ENCODE measurements around the gene RIC8B. TPM values are rescaled to one million over a fixed set of nuclear protein-coding genes. Genes with fewer than 3 reads are reported as not detected.

The RIC8B gene
- total RNA-seq, 2 donors from 2014 or later = 15.8 to 18.2 TPM

- no peak for ATAC-seq
- Mint-ChIP-seq H3K4me1 (ENCODE audit: low read depth in 2 of 2) (peaks cover 16% of the 10 kb centered on the region in 2 donors), H3K9me3 (no peaks in the 10 kb centered on the region), H3K27me3 (peaks cover 6 to 19% of the 10 kb centered on the region in 2 donors), H3K36me3 (no peaks in the 10 kb centered on the region), H3K27ac (no peak overlapping the region), H3K4me3 (no peak overlapping the region)
- DNase-seq (ENCODE audit: low spot score) = no peak
Measured at GRCh38 chr12:106744600-106744999, 29.9 kb upstream of the RIC8B start.

- peaks cover 16% of the 10 kb centered on the region in 2 donors for H3K4me1 Mint-ChIP-seq (ENCODE audit: low read depth in 2 of 2)
- ATAC-seq (no peak), DNase-seq (ENCODE audit: low spot score) (no peak)
- H3K27me3 Mint-ChIP-seq = peaks cover 6 to 19% of the 10 kb centered on the region in 2 donors
- H3K4me3 Mint-ChIP-seq = no peak overlapping the region
- no peaks in the 10 kb centered on the region for H3K36me3 Mint-ChIP-seq
- H3K9me3 Mint-ChIP-seq = no peaks in the 10 kb centered on the region
- H3K27ac Mint-ChIP-seq = no peak overlapping the region
Measured at GRCh38 chr12:106745181-106745745, 29.2 kb upstream of the RIC8B start.

DNA sequence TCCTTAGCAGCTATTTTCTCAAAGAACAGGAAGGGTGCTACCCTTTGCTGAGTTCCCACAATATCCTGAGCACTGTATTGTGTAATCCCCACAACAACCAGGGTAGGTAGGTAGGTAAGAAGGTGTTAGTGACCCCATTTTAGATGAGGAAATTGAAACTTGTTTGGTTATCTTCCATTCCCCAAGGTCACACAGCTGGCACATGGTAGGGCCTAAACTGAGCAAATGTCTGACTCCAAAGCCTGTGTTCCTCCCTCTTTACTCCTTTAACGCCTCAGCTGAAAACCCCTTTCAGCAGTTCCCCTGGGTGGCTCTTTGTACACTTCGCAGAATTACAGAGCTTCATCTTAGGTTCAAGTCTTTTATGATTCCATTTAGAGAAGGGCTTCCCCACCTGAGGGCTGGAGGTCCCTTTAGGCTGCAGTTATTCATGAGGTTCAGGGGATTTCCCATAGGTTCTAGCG is 26.5 kb upstream of the RIC8B start:
- no peaks in the 10 kb centered on the region for H3K9me3 Mint-ChIP-seq
- ATAC-seq = peak; percentile 45 to 65
- H3K27ac Mint-ChIP-seq = peak overlapping the region; percentile 53 to 57
- no peak for DNase-seq (ENCODE audit: low spot score)
- peaks cover 16% of the 10 kb centered on the region in 2 donors for H3K4me1 Mint-ChIP-seq (ENCODE audit: low read depth in 2 of 2)
- peaks cover 3 to 14% of the 10 kb centered on the region in 2 donors for H3K27me3 Mint-ChIP-seq
- H3K4me3 Mint-ChIP-seq = peak overlapping the region; percentile 23
- no peaks in the 10 kb centered on the region for H3K36me3 Mint-ChIP-seq

DNA sequence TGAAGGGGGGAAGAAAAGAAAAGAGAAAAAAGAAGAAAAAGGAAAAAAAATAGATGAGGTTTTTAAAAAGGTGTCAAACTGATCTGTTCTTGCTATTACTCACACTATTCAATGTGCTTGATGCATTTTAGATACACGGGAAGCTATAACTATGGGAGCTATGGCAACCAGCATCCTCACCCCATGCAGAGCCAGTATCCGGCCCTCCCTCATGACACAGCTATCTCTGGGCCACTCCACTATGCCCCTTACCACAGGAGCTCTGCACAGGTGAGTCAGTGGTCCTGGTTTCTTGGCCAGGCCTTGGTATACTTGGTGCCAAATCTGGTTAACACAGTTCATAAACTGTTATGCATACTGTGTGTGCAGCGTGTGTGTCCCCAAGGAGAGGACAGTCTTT is 24.0 kb upstream of the RIC8B start:
- ATAC-seq (peak; percentile 49 to 81), DNase-seq (ENCODE audit: low spot score) (no peak)
- Mint-ChIP-seq H3K9me3 (no peaks in the 10 kb centered on the region), H3K36me3 (no peaks in the 10 kb centered on the region), H3K4me3 (peak overlapping the region; percentile 6), H3K27me3 (no peaks in the 10 kb centered on the region), H3K4me1 (ENCODE audit: low read depth in 2 of 2) (peaks cover 19 to 22% of the 10 kb centered on the region in 2 donors), H3K27ac (peak overlapping the region; percentile 28 to 43)

DNA sequence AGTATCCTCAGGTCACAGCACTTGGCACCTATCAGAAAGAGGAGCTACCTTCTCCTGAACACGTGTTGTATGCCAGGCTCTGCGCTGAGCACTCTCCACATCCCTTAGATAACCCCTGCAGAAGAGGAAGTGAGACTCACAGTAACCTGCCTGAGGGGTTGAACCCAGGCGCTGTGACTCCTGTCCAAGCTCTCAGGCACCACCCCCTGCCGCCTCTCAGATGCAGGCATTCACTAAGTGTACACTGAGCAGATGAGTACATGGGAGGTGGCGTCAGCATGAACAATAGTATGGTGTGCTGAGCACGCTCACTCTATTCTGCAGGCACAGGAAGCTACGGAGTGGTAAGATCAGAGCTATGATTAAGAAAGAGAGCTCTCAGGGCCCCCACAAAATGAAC is 21.0 kb upstream of the RIC8B start:
- Mint-ChIP-seq H3K4me1 (ENCODE audit: low read depth in 2 of 2) (peaks cover 3 to 6% of the 10 kb centered on the region in 2 donors), H3K27me3 (no peaks in the 10 kb centered on the region), H3K4me3 (no peak overlapping the region), H3K36me3 (no peaks in the 10 kb centered on the region), H3K9me3 (no peaks in the 10 kb centered on the region), H3K27ac (peak overlapping the region in 1 of 2 donors; percentile 18)
- DNase-seq (ENCODE audit: low spot score) (no peak), ATAC-seq (peak; percentile 61 to 81)

GRCh38 chr12:106754331-106754730 is 20.2 kb upstream of the RIC8B start:
- ATAC-seq (no peak), DNase-seq (ENCODE audit: low spot score) (no peak)
- Mint-ChIP-seq H3K27ac (no peak overlapping the region), H3K4me1 (ENCODE audit: low read depth in 2 of 2) (peaks cover 3 to 6% of the 10 kb centered on the region in 2 donors), H3K4me3 (no peak overlapping the region), H3K36me3 (no peaks in the 10 kb centered on the region), H3K9me3 (no peaks in the 10 kb centered on the region), H3K27me3 (no peaks in the 10 kb centered on the region)

DNA sequence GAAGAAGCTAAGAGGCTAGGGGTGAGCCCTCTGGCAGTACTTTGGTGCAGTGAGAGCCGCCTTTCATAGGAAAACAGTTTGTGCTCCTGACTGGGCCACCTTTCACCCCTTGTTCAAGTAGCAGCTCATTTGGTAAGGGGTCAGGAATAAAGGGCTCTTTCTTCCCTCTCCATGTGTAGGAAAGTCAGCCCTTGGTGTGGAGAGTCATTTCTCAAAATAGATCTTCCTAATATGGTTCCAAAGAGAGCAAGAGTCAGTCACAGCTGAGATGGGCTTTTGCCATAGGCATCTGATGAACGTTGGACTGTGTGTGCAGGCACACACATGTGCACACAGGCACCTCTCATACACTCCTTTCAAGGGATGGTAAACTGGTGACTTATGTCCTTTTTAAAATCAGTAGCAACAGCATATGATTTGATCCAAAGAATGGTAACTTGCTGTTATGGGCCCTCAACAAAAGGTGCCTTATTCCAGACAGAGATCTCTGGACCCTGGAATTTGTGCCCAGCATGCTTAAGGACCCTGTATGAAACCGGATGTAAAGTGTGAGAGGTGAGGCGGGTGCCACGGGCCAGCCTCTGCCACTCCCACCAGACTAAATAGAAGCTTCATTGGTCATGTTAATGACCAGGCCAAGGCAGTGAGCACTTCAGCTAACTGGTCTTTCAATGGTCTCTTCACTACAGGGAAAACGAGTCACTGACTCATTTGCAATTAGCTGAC is 16.7 kb upstream of the RIC8B start:
- H3K4me1 Mint-ChIP-seq (ENCODE audit: low read depth in 2 of 2) = peaks cover 12 to 14% of the 10 kb centered on the region in 2 donors

GRCh38 chr12:106758349-106759110 is 16.0 kb upstream of the RIC8B start:
- Mint-ChIP-seq H3K27me3 (no peaks in the 10 kb centered on the region), H3K4me1 (ENCODE audit: low read depth in 2 of 2) (peaks cover 9 to 11% of the 10 kb centered on the region in 2 donors), H3K4me3 (no peak overlapping the region), H3K36me3 (no peaks in the 10 kb centered on the region), H3K9me3 (no peaks in the 10 kb centered on the region), H3K27ac (no peak overlapping the region)
- ATAC-seq (no peak), DNase-seq (ENCODE audit: low spot score) (no peak)

More for the DNA sequence above, 16.7 kb upstream of the RIC8B start:
- ATAC-seq = no peak
- Mint-ChIP-seq H3K27me3 (no peaks in the 10 kb centered on the region), H3K9me3 (no peaks in the 10 kb centered on the region), H3K4me3 (no peak overlapping the region), H3K36me3 (no peaks in the 10 kb centered on the region), H3K27ac (no peak overlapping the region)
- no peak for DNase-seq (ENCODE audit: low spot score)

GRCh38 chr12:106759526-106760183 is 14.8 kb upstream of the RIC8B start:
- peak overlapping the region; percentile 5 for H3K4me3 Mint-ChIP-seq
- peak overlapping the region; percentile 38 to 54 for H3K27ac Mint-ChIP-seq
- H3K4me1 Mint-ChIP-seq (ENCODE audit: low read depth in 2 of 2) = peaks cover 9% of the 10 kb centered on the region in 2 donors
- H3K9me3 Mint-ChIP-seq = no peaks in the 10 kb centered on the region
- no peak for ATAC-seq
- no peak for DNase-seq (ENCODE audit: low spot score)
- H3K27me3 Mint-ChIP-seq = peaks cover 0 to 2% of the 10 kb centered on the region in 2 donors
- H3K36me3 Mint-ChIP-seq = no peaks in the 10 kb centered on the region

DNA sequence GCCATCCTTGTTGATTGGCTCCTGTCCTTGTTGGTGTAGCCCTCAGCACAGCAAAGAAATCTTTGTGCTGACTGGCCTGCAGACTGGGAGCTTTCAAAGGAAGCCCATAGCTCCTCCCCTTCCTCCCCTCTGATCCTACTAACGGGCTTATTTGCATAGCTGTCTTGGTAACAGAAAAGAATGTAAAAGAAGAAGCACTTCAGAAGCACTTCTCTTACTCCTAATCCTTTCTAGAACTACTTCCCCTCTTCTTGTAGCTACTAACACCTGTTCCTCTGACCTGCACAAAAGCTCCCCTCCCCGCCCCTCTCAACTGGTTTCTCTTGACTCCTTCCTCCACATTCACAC is 14.3 kb upstream of the RIC8B start:
- ATAC-seq = peak in 1 of 2 donors; percentile 56
- DNase-seq (ENCODE audit: low spot score) = no peak
- no peaks in the 10 kb centered on the region for H3K36me3 Mint-ChIP-seq
- H3K27me3 Mint-ChIP-seq = peaks cover 0 to 3% of the 10 kb centered on the region in 2 donors
- peak overlapping the region; percentile 5 for H3K4me3 Mint-ChIP-seq
- no peaks in the 10 kb centered on the region for H3K9me3 Mint-ChIP-seq
- peaks cover 9% of the 10 kb centered on the region in 2 donors for H3K4me1 Mint-ChIP-seq (ENCODE audit: low read depth in 2 of 2)
- H3K27ac Mint-ChIP-seq = peak overlapping the region; percentile 38 to 54

GRCh38 chr12:106764220-106764619 is 10.3 kb upstream of the RIC8B start:
- ATAC-seq = no peak
- Mint-ChIP-seq H3K27ac (no peak overlapping the region), H3K4me1 (ENCODE audit: low read depth in 2 of 2) (peaks cover 9% of the 10 kb centered on the region in 2 donors), H3K27me3 (peaks cover 14 to 26% of the 10 kb centered on the region in 2 donors), H3K36me3 (no peaks in the 10 kb centered on the region), H3K9me3 (no peaks in the 10 kb centered on the region), H3K4me3 (no peak overlapping the region)
- DNase-seq (ENCODE audit: low spot score) = no peak

DNA sequence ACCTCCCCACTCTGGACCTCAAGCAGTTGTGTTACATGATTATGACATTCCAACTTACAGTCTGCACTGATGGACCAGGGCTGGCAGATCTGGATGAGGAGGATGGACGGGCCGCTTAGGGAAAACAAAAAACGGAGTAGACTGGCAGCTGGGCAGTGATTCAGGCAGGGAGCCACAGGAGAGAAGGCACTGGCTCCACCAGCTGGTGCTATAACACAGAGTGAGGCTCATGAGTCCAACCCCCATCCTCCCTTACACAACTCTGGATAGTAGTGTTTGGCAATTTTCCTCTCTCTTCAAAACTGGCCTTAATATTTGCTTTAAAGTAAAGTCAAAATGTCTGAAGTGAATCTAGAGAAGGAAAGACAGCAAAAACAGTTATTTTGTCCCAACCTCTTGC is 9.7 kb upstream of the RIC8B start:
- peaks cover 7 to 8% of the 10 kb centered on the region in 2 donors for H3K4me1 Mint-ChIP-seq (ENCODE audit: low read depth in 2 of 2)
- no peaks in the 10 kb centered on the region for H3K9me3 Mint-ChIP-seq
- ATAC-seq = no peak
- DNase-seq (ENCODE audit: low spot score) = no peak
- no peaks in the 10 kb centered on the region for H3K36me3 Mint-ChIP-seq
- no peak overlapping the region for H3K27ac Mint-ChIP-seq
- peaks cover 19 to 31% of the 10 kb centered on the region in 2 donors for H3K27me3 Mint-ChIP-seq
- H3K4me3 Mint-ChIP-seq = no peak overlapping the region

DNA sequence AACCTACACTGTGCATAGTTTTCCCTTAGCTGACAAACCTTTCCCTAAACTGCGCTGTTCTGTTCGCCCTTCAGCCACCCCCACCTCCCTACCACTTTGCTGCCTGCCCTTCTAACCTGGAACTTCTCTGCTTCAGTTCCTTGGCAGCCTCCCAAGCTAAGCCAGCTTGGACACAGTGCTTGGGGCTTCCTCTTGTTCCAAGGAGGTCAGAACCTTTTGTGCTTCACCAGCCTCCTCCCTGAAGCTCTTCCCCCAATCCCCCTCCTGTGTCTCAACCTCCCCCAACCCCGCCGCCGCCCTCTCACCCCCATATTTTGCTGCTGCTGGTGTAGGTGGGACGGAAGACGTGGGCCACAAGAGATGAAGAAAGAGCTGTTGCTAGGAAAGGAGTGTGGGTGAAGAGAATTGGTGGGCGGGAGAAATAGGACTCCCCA is 8.1 kb upstream of the RIC8B start:
- Mint-ChIP-seq H3K36me3 (no peaks in the 10 kb centered on the region), H3K4me1 (ENCODE audit: low read depth in 2 of 2) (no peaks in the 10 kb centered on the region), H3K27ac (no peak overlapping the region), H3K27me3 (peaks cover 20 to 35% of the 10 kb centered on the region in 2 donors), H3K4me3 (no peak overlapping the region), H3K9me3 (no peaks in the 10 kb centered on the region)
- ATAC-seq (no peak), DNase-seq (ENCODE audit: low spot score) (no peak)

All from natural killer cell treated with Interleukin-12 subunit alpha and Interleukin-12 subunit beta and Interleukin-15 and Interleukin-18, amount 100 ng/mL, for 72 hours (primary cell).